B cell (primary cell): Measurements from ENCODE around the gene SLC16A12. TPM values are rescaled to one million over a fixed set of nuclear protein-coding genes. Genes with fewer than 3 reads are reported as not detected.
"Not testable (repeated sequence)": the region's sequence is repeated elsewhere in the genome, so short reads cannot be mapped to it uniquely, and the experiment has no call there.

ENCODE experiments used
- ATAC-seq: fragments of 200-7000 bp; cut with Tn5 transposase; one replicate; pipeline ENCODE4 v1.10.0; 2021; ENCODE audit warnings: low read depth, mild to moderate bottlenecking, moderate number of reproducible peaks, moderate library complexity
- CTCF ChIA-PET: fragments of 350-600 bp; sonication (Branson Sonifier 250); formaldehyde crosslinking; loops from one replicate; lab custom pipeline; 2021; ENCODE audit warnings: antibody characterized with exemption, inconsistent platforms; lab: Charles Lee
- POLR2A ChIA-PET: fragments of 350-600 bp; sonication (Branson Sonifier 250); formaldehyde crosslinking; loops from one replicate; lab custom pipeline; 2021; ENCODE audit warnings: antibody characterized with exemption; lab: Charles Lee
- DNase-seq: peaks from one replicate; pipeline ENCODE4 v3.0.0; 2013
- H2AFZ ChIP-seq: 2 replicates; pipeline ENCODE4 v1.6.1; 2012; ENCODE audit warnings: mild to moderate bottlenecking, low read depth, low read length; ENCODE audit not compliant: insufficient read depth, poor library complexity, severe bottlenecking
- H3K27ac ChIP-seq, 2 donors: 1 replicate in 1 of 2; 2 replicates in 1 of 2; pipeline ENCODE4 v1.5.1; 2012 to 2013; ENCODE audit warnings: low read length in 2 of 2, mild to moderate bottlenecking in 2 of 2, moderate library complexity in 1 of 2
- H3K27me3 ChIP-seq, 4 experiments: fragments of 200-600 bp in 1 of 4; sonication (generic) in 1 of 4; replicated peaks in 1 of 4; 1 replicate in 2 of 4; 2 replicates in 2 of 4; pipeline versions ENCODE4 v1.6.1 to v1.7.0; 2013 to 2016; ENCODE audit warnings: low read length in 3 of 4, mild to moderate bottlenecking in 2 of 4, mixed read lengths in 1 of 4, moderate library complexity in 1 of 4; ENCODE audit not compliant: insufficient read depth in 4 of 4, control insufficient read depth in 3 of 4; ENCODE audit errors: control extremely low read depth in 1 of 4
- H3K36me3 ChIP-seq, 2 experiments: replicated peaks in 1 of 2; 1 replicate in 1 of 2; 2 replicates in 1 of 2; pipeline versions ENCODE4 v1.6.1 to v1.7.1; 2013; ENCODE audit warnings: low read length in 1 of 2; ENCODE audit not compliant: insufficient read depth in 2 of 2, control insufficient read depth in 1 of 2; ENCODE audit errors: control extremely low read depth in 1 of 2, extremely low read depth in 1 of 2
- H3K4me1 ChIP-seq, 2 donors: fragments of 200-600 bp in 1 of 2; sonication (generic) in 1 of 2; 1 replicate in 1 of 2; 2 replicates in 1 of 2; pipeline versions ENCODE4 v1.5.1 to v1.6.1; 2013 to 2017; ENCODE audit warnings: low read length in 2 of 2; ENCODE audit not compliant: control insufficient read depth in 2 of 2, insufficient read depth in 2 of 2
- H3K4me2 ChIP-seq: replicated peaks from 2 replicates; pipeline ENCODE3; 2012; ENCODE audit warnings: mild to moderate bottlenecking, low read depth, low read length; ENCODE audit not compliant: poor library complexity, severe bottlenecking
- H3K4me3 ChIP-seq, 5 experiments: fragments of 200-600 bp in 1 of 5; sonication (generic) in 1 of 5; 1 replicate in 3 of 5; 2 replicates in 2 of 5; pipeline versions ENCODE4 v1.5.1 to v1.7.0; 2011 to 2016; ENCODE audit warnings: low read length in 4 of 5, mild to moderate bottlenecking in 4 of 5, low read depth in 2 of 5, control low read depth in 1 of 5, moderate library complexity in 1 of 5; ENCODE audit not compliant: insufficient read depth in 1 of 5; ENCODE audit errors: control extremely low read depth in 1 of 5, extremely low read depth in 1 of 5
- H3K79me2 ChIP-seq: fragments of 200-600 bp; sonication (generic); one replicate; pipeline ENCODE4 v1.6.0; 2016; ENCODE audit warnings: low read length; ENCODE audit not compliant: control insufficient read depth, insufficient read depth
- H3K9ac ChIP-seq: fragments of 200-600 bp; sonication (generic); 2 replicates; pipeline ENCODE4 v1.6.1; 2017; ENCODE audit warnings: mild to moderate bottlenecking, low read length, moderate library complexity
- H3K9me3 ChIP-seq, 3 donors: one replicate each; pipeline versions ENCODE4 v1.6.1 to v1.7.1; 2013; ENCODE audit warnings: low read length in 2 of 3; ENCODE audit not compliant: control insufficient read depth in 2 of 3, insufficient read depth in 1 of 3; ENCODE audit errors: control extremely low read depth in 1 of 3
- H4K20me1 ChIP-seq: 2 replicates; pipeline ENCODE4 v1.6.0; 2012; ENCODE audit warnings: mild to moderate bottlenecking, low read length; ENCODE audit not compliant: insufficient read depth, control insufficient read depth, poor library complexity, severe bottlenecking
- H3K27ac Mint-ChIP-seq: one replicate; pipeline ENCODE4 v1.8.0; 2021; ENCODE audit warnings: mixed read lengths
- H3K27me3 Mint-ChIP-seq: one replicate; pipeline ENCODE4 v1.8.0; 2021; ENCODE audit warnings: mixed read lengths
- H3K4me1 Mint-ChIP-seq: one replicate; pipeline ENCODE4 v1.8.0; 2021; ENCODE audit warnings: mixed read lengths
- H3K4me3 Mint-ChIP-seq: one replicate; pipeline ENCODE4 v1.8.0; 2021; ENCODE audit warnings: mixed read lengths
- H3K9me3 Mint-ChIP-seq: one replicate; pipeline ENCODE4 v1.8.0; 2022; ENCODE audit warnings: mixed read lengths; ENCODE audit not compliant: insufficient read depth
- EZH2 ChIP-seq: IDR thresholded peaks from 2 replicates; pipeline ENCODE4 v1.6.1; 2012; ENCODE audit warnings: borderline replicate concordance, low read depth, mild to moderate bottlenecking, moderate library complexity, low read length; ENCODE audit not compliant: insufficient read depth, poor library complexity, severe bottlenecking
- WGBS: methylation state at CpG from one replicate; pipeline ENCODE4 v1.1.5; 2013; ENCODE audit warnings: missing lambda C conversion rate; ENCODE audit not compliant: insufficient coverage; 5-methylcytosine and 5-hydroxymethylcytosine counted together
- intact Hi-C: fragments of 100-400 bp; cut with micrococcal nuclease; formaldehyde crosslinking; loops from one replicate; pipeline ENCODE4 v1.10.0; 2022
- polyA plus RNA-seq: library from polyadenylated mRNA; depleted of rRNA; stranded (reverse); fragments of >200 nt; gene quantifications from 2 replicates; pipeline ENCODE4 v1.2.3, GENCODE V29; 2012
- total RNA-seq, 2 donors: library from RNA; stranded (reverse); fragments of 120-200 nt in 1 of 2; gene quantifications; 1 replicate in 1 of 2; 2 replicates in 1 of 2; pipeline versions ENCODE4 v1.2.3 to v1.2.4, GENCODE V29; 2013 to 2022
- TF ChIP-seq, protein P1 (sequence below): fragments of 200-600 bp; IDR thresholded peaks from one replicate; pipeline ENCODE4 v1.8.0; 2022; ENCODE audit warnings: antibody characterized with exemption, mild to moderate bottlenecking

The SLC16A12 gene
- total and polyA plus RNA-seq, 2 donors (not counting 1 experiment from before 2014, with no cell fraction given), result not detected

DNA sequence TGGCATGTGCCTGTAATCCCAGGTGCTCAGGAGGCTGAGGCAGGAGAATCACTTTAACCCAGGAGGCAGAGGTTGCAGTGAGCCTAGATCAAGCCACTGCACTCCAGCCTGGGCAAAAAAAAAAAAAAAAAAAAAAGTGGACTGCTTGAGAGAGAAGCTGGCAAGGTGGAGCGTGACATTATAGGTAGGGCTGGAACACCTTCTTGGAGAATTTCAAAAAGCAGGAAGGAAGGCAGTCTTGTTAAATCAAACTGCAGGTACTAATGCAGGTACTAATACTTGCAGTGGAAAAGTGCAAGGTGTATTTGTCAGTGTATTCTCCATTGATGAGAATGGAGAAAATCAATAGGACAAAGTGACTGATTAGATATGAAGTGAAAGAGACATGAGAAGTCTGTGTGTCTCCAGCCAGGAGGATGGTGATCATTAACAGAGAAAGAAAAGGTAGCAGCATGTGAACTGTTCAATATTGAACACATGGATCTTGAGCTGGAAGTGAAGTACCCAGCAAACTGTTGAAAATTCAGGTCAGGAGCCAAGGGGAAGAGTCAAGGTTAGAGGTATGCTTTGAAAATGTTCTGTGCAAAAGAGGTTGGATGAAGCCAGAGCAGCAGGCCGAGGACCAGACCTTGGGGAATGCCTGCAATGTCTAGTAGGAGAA, 12.6 kb upstream of the SLC16A12 start:
- Histone ChIP-seq H3K4me2 (no peak overlapping the region), H3K4me3 (no peak overlapping the region), H3K27ac (no peak overlapping the region), H3K79me2 (no peaks in the 10 kb centered on the region), H3K27me3 (no peaks in the 10 kb centered on the region), H3K9ac (no peak overlapping the region), H3K4me1 (no peaks in the 10 kb centered on the region), H3K36me3 (no peaks in the 10 kb centered on the region), H4K20me1 (no peaks in the 10 kb centered on the region), H2AFZ (no peak overlapping the region), H3K9me3 (no peaks in the 10 kb centered on the region)
- intact Hi-C loops, result no loop called here
- Mint-ChIP-seq H3K27ac (no peak overlapping the region), H3K9me3 (no peaks in the 10 kb centered on the region), H3K27me3 (peaks cover 13% of the 10 kb centered on the region), H3K4me1 (no peaks in the 10 kb centered on the region), H3K4me3 (no peak overlapping the region)
- ChIA-PET POLR2A (interaction anchor here (0.7 kb wide), 1 partner anchor 74 kb away, joined by 4 read pairs; no protein-coding TSS in a partner anchor), CTCF (no interaction called here)
- WGBS, result 52% methylated on average over 2 of the region's 2 CpGs
- TF ChIP-seq EZH2, result no peak
- TF ChIP-seq, protein P1, sequence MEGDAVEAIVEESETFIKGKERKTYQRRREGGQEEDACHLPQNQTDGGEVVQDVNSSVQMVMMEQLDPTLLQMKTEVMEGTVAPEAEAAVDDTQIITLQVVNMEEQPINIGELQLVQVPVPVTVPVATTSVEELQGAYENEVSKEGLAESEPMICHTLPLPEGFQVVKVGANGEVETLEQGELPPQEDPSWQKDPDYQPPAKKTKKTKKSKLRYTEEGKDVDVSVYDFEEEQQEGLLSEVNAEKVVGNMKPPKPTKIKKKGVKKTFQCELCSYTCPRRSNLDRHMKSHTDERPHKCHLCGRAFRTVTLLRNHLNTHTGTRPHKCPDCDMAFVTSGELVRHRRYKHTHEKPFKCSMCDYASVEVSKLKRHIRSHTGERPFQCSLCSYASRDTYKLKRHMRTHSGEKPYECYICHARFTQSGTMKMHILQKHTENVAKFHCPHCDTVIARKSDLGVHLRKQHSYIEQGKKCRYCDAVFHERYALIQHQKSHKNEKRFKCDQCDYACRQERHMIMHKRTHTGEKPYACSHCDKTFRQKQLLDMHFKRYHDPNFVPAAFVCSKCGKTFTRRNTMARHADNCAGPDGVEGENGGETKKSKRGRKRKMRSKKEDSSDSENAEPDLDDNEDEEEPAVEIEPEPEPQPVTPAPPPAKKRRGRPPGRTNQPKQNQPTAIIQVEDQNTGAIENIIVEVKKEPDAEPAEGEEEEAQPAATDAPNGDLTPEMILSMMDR, result no peak
- no peak for DNase-seq
- ATAC-seq, result no peak

GRCh38 chr10:89546651-89547050, 11.3 kb upstream of the SLC16A12 start:
- H3K27ac ChIP-seq, H3K9me3 ChIP-seq, H3K4me3 Mint-ChIP-seq, H3K4me1 Mint-ChIP-seq, H2AFZ ChIP-seq, H3K4me1 ChIP-seq, ATAC-seq, DNase-seq, H3K4me3 ChIP-seq, H3K36me3 ChIP-seq, H3K4me2 ChIP-seq, H3K27ac Mint-ChIP-seq, H3K9ac ChIP-seq, H3K79me2 ChIP-seq, H3K9me3 Mint-ChIP-seq, POLR2A ChIA-PET, H4K20me1 ChIP-seq, CTCF ChIA-PET, H3K27me3 ChIP-seq, intact Hi-C loops: not testable (repeated sequence)
- H3K27me3 Mint-ChIP-seq, result peaks cover 18% of the 10 kb centered on the region
- WGBS, result no CpG with 5 or more reads among the region's 1 CpG
